Measurements from ENCODE around the gene SARM1. TPM values are rescaled to one million over a fixed set of nuclear protein-coding genes. Genes with fewer than 3 reads are reported as not detected.

Gene SARM1
- total RNA-seq (2021), result 5.1 and 5.4 TPM in 2 replicates
- long read RNA-seq, partial matches to known transcripts, result 1 of 4 reads
- long read RNA-seq, other reads (novel, unspliced or antisense), result 3 of 4 reads

- Histone ChIP-seq H3K27ac (ENCODE audit: insufficient read length, low read depth, low read length) (no peak within 1 kb of the TSS), H2BK120ac (ENCODE audit: low read depth, low read length, poor library complexity, severe bottlenecking) (no peak within 1 kb of the TSS), H2AFZ (ENCODE audit: low read length) (no peak within 1 kb of the TSS), H4K8ac (replicated peaks; ENCODE audit: insufficient read length, low read depth, low read length) (no peak within 1 kb of the TSS), H2AK5ac (ENCODE audit: insufficient read length, low read length) (no peak within 1 kb of the TSS), H2BK12ac (ENCODE audit: insufficient read length, low read depth, low read length) (no peak within 1 kb of the TSS), H3K56ac (ENCODE audit: insufficient read length, low read depth, low read length) (no peak within 1 kb of the TSS), H4K91ac (ENCODE audit: insufficient read length, low read depth, low read length) (no peak within 1 kb of the TSS), H3K9ac (ENCODE audit: extremely low read depth, insufficient read length, low read length) (no peak within 1 kb of the TSS), H3K14ac (ENCODE audit: insufficient read depth, low read length) (peak within 1 kb of the TSS; percentile 39; the same call in 1 of the 2 replicates), H2BK20ac (ENCODE audit: low read depth, low read length, poor library complexity, severe bottlenecking) (no peak within 1 kb of the TSS), H3K4me1 (ENCODE audit: insufficient read depth, low read length) (peaks cover 2% of the 10 kb centered on the region; the same call in 1 of the 2 replicates), H3K79me2 (ENCODE audit: insufficient read depth, low read length) (no peaks in the 10 kb centered on the region), H4K5ac (ENCODE audit: insufficient read length, low read depth, low read length) (no peak within 1 kb of the TSS), H3K9me3 (ENCODE audit: control insufficient read depth, low read depth, low read length) (no peaks in the 10 kb centered on the region), H2BK15ac (ENCODE audit: low read depth, low read length) (no peak within 1 kb of the TSS; the same call in 1 of the 2 replicates), H4K20me1 (ENCODE audit: control insufficient read depth, insufficient read depth, insufficient read length) (peaks cover 2% of the 10 kb centered on the region), H3K4ac (ENCODE audit: low read depth, low read length) (no peak within 1 kb of the TSS), H3K23ac (ENCODE audit: insufficient read length, low read depth, low read length) (no peak within 1 kb of the TSS), H3K27me3 (ENCODE audit: insufficient read depth, low read length) (peaks cover 12% of the 10 kb centered on the region; the same call in 1 of the 2 replicates), H3K23me2 (ENCODE audit: insufficient read length, low read depth, low read length, poor library complexity, severe bottlenecking) (peaks cover 10% of the 10 kb centered on the region), H2BK5ac (ENCODE audit: insufficient read length, low read length) (no peak within 1 kb of the TSS), H3T11ph (ENCODE audit: low read length) (no peak within 1 kb of the TSS), H3K79me1 (ENCODE audit: insufficient read depth, low read depth, low read length, poor library complexity, severe bottlenecking) (no peaks in the 10 kb centered on the region), H3K4me2 (ENCODE audit: insufficient read depth, insufficient read length, low read length) (peak within 1 kb of the TSS; percentile 53), H3K18ac (ENCODE audit: insufficient read length, low read depth, low read length) (no peak within 1 kb of the TSS)
- Mint-ChIP-seq H3K36me3 (ENCODE audit: insufficient read depth in 1 of 3, low read depth in 3 of 3) (peaks cover 0 to 6% (median 2%) of the 10 kb centered on the region in 3 experiments; a peak in 3 of 7 replicates), H3K9me3 (no peaks in the 10 kb centered on the region; a peak in 2 of 5 replicates), H3K4me3 (peak within 1 kb of the TSS; percentile 70 to 95), H3K27me3 (ENCODE audit: low read depth) (peaks cover 39% of the 10 kb centered on the region), H3K4me1 (peaks cover 14 to 21% of the 10 kb centered on the region in 2 experiments), H3K27ac (peak within 1 kb of the TSS in 2 of 3 experiments; percentile 87 to 95; a peak in 3 of 7 replicates)
- WGBS (ENCODE audit: extremely low coverage, insufficient read length, low lambda C conversion rate), result no CpG with 5 or more reads among the region's 80 CpGs
- DNase-seq, result peak; percentile 99
- TF ChIP-seq CTCF (conservative IDR thresholded peaks at IDR 0.05), result no peak
Measured at GRCh38 chr17:28371245-28372202, at the start of gene SARM1. SARM1 (plus strand) TSS chr17:28371694; CDS start chr17:28372033, 339 bp downstream.

Data from H9 (cell line).